HepG2 (cell line): ENCODE results near the gene UGT2B28. TPM values are rescaled to one million over a fixed set of nuclear protein-coding genes. Genes with fewer than 3 reads are reported as not detected.
"Not testable (repeated sequence)": the region's sequence is repeated elsewhere in the genome, so short reads cannot be mapped to it uniquely, and the experiment has no call there.

Experiments used
- ATAC-seq: fragments of 200-7000 bp; cut with Tn5 transposase; 3 replicates; pipeline ENCODE4 v1.9.1; 2020; ENCODE audit warnings: mild to moderate bottlenecking, moderate library complexity
- BruUV-seq: library from RNA; stranded (reverse); fragments of 400-500 nt; replicated peaks from 2 replicates; lab custom pipeline; 2021; lab: Mats Ljungman, UMichigan
- CTCF ChIA-PET: fragments of 300-600 bp; formaldehyde crosslinking; extraction: SDS; loops from one replicate; lab custom pipeline; 2021; ENCODE audit warnings: low total read pairs, inconsistent platforms, low intra/inter-chr PET ratio; lab: Yijun Ruan, JAX
- POLR2A ChIA-PET: fragments of 350-600 bp; sonication (Branson Sonifier 250); formaldehyde crosslinking; loops from one replicate; lab custom pipeline; 2020; ENCODE audit warnings: antibody characterized with exemption, inconsistent platforms; lab: Yijun Ruan, JAX
- DNase-seq: peaks from one replicate; pipeline ENCODE4 v3.0.0-alpha.2; 2015; ENCODE audit warnings: low spot score
- FAIRE-seq: peaks from 3 replicates; lab custom pipeline; 2011; peaks lifted over from hg19 to GRCh38; lab: Jason Lieb, UNC
- H2AFZ ChIP-seq: one replicate; pipeline ENCODE4 v1.6.1; 2011; ENCODE audit warnings: low read length, inconsistent platforms
- H3K27ac ChIP-seq: fragments of 300-600 bp; 3 replicates; pipeline ENCODE4 v1.8.0; 2011; ENCODE audit warnings: mixed run types, mild to moderate bottlenecking, mixed read lengths, low read length, inconsistent platforms; ENCODE audit not compliant: insufficient read depth; ENCODE audit errors: extremely low read length
- H3K27me3 ChIP-seq, 2 experiments: fragments of 200-600 bp in 1 of 2; 2 replicates in 1 of 2; 3 replicates in 1 of 2; pipeline versions ENCODE4 v1.6.0 to v1.8.0; 2011; ENCODE audit warnings: low read length in 2 of 2, mild to moderate bottlenecking in 2 of 2, moderate library complexity in 2 of 2, inconsistent platforms in 1 of 2; ENCODE audit not compliant: insufficient read depth in 2 of 2, control insufficient read depth in 1 of 2
- H3K36me3 ChIP-seq, 2 experiments: fragments of 200-600 bp in 1 of 2; replicated peaks in 1 of 2; 2 replicates in 1 of 2; 3 replicates in 1 of 2; pipeline versions ENCODE4 v1.5.1 to v1.8.0; 2011; ENCODE audit warnings: low read length in 2 of 2, inconsistent platforms in 1 of 2; ENCODE audit not compliant: insufficient read depth in 2 of 2, control insufficient read depth in 1 of 2
- H3K4me1 ChIP-seq: 2 replicates; pipeline ENCODE4 v1.5.1; 2012; ENCODE audit warnings: low read length, inconsistent platforms; ENCODE audit not compliant: insufficient read depth
- H3K4me2 ChIP-seq: 2 replicates; pipeline ENCODE4 v1.6.0; 2011; ENCODE audit warnings: low read depth, low read length, inconsistent platforms
- H3K4me3 ChIP-seq, 3 experiments: fragments of 200-600 bp in 1 of 3; sonication (generic), shearing (Covaris generic) in 1 of 3; replicated peaks in 1 of 3; 2 replicates each; pipeline ENCODE4 v1.5.1; 2011 to 2016; ENCODE audit warnings: low read length in 3 of 3, inconsistent platforms in 2 of 3, low read depth in 2 of 3, mild to moderate bottlenecking in 2 of 3, control low read depth in 1 of 3, mixed read lengths in 1 of 3; ENCODE audit not compliant: insufficient read depth in 1 of 3
- H3K79me2 ChIP-seq: one replicate; pipeline ENCODE4 v1.6.1; 2011; ENCODE audit warnings: low read length, inconsistent platforms; ENCODE audit not compliant: insufficient read depth
- H3K9ac ChIP-seq: 2 replicates; pipeline ENCODE4 v1.6.0; 2011; ENCODE audit warnings: mild to moderate bottlenecking, low read depth, low read length, inconsistent platforms; ENCODE audit not compliant: insufficient read depth
- H3K9me3 ChIP-seq: 2 replicates; pipeline ENCODE4 v1.5.1; 2012; ENCODE audit warnings: mild to moderate bottlenecking, low read length
- H4K20me1 ChIP-seq: 2 replicates; pipeline ENCODE4 v1.6.0; 2011; ENCODE audit warnings: inconsistent platforms, mild to moderate bottlenecking, low read length, moderate library complexity; ENCODE audit not compliant: insufficient read depth
- BCL3 ChIP-seq: sonication (generic); formaldehyde crosslinking; IDR thresholded peaks from 2 replicates; pipeline ENCODE4 v1.5.1; 2020; ENCODE audit warnings: mild to moderate bottlenecking, missing genetic modification reagents, moderate library complexity
- SMC3 ChIP-seq: IDR thresholded peaks from 2 replicates; pipeline ENCODE4 v1.6.1; 2011; ENCODE audit warnings: low read length, improper control_type of control experiment
- ZC3H4 ChIP-seq: sonication (generic); formaldehyde crosslinking; IDR thresholded peaks from 2 replicates; pipeline ENCODE4 v1.4.0; 2020; ENCODE audit warnings: missing genetic modification reagents, borderline replicate concordance
- ZNF572 ChIP-seq: sonication (generic); formaldehyde crosslinking; IDR thresholded peaks from 2 replicates; pipeline ENCODE4 v1.5.1; 2020; ENCODE audit warnings: mild to moderate bottlenecking, missing genetic modification reagents
- WGBS: methylation state at CpG from one replicate; pipeline ENCODE4 v1.1.6; 2017; ENCODE audit warnings: low lambda C conversion rate; 5-methylcytosine and 5-hydroxymethylcytosine counted together
- in situ Hi-C: cut with HindIII; loops from 2 replicates; pipeline ENCODE4 v1.10.0; 2017; ENCODE audit warnings: low pct_unique_long_range_greater_than_20kb; ENCODE audit not compliant: extremely low pct_ligation_motif_present
- intact Hi-C: fragments of 100-400 bp; cut with micrococcal nuclease; formaldehyde crosslinking; loops from one replicate; pipeline ENCODE4 v1.10.0; 2022; ENCODE audit not compliant: unreplicated experiment
- polyA plus RNA-seq, 8 experiments: library from polyadenylated mRNA; depleted of rRNA in 3 of 8; stranded (reverse) in 7 of 8; unstranded in 1 of 8; fragments of >200 nt; fragmentation: Illumina TruSeq in 4 of 8; extraction: Trizol in 4 of 8; gene quantifications; 2 replicates each; pipeline versions ENCODE4 v1.2.1 to v1.2.3, GENCODE V29; 2011 to 2016; ENCODE audit warnings: low read depth in 4 of 8, missing spikeins in 1 of 8, mixed read lengths in 1 of 8; ENCODE audit not compliant: insufficient read depth in 1 of 8
- total RNA-seq, 5 experiments: library from RNA; depleted of rRNA; stranded (reverse); fragments of >200 nt; fragmentation: Illumina TruSeq; extraction: Trizol; gene quantifications; 2 replicates each; pipeline ENCODE4 v1.2.3, GENCODE V29; 2016; ENCODE audit warnings: low read depth in 1 of 5

The UGT2B28 gene
- total and polyA plus RNA-seq, 2 of the 13 experiments (the other 11 are each of a cell fraction or from before 2014, with no cell fraction given) = not detected

GRCh38 chr4:69330345-69331047 is 50.2 kb downstream of the UGT2B28 start:
- BruUV-seq = no TSS peak

GRCh38 chr4:69331304-69331703 is 51.0 kb downstream of the UGT2B28 start:
- H3K79me2 ChIP-seq, H3K36me3 ChIP-seq, H3K9me3 ChIP-seq, H4K20me1 ChIP-seq, H3K4me3 ChIP-seq, H3K4me2 ChIP-seq, H3K27ac ChIP-seq, H3K4me1 ChIP-seq, in situ Hi-C loops, H3K9ac ChIP-seq, BruUV-seq, CTCF ChIA-PET, DNase-seq, intact Hi-C loops, H3K27me3 ChIP-seq, H2AFZ ChIP-seq, POLR2A ChIA-PET: not testable (repeated sequence)
- 4% methylated on average over 2 of the region's 2 CpGs for WGBS
- peak; percentile 21 for FAIRE-seq
- ATAC-seq = peak; percentile 89

More at GRCh38 chr4:69330345-69331047, 50.2 kb downstream of the UGT2B28 start:
- no peaks in the 10 kb centered on the region for H3K9me3 ChIP-seq
- TF ChIP-seq SMC3 (no peak), ZC3H4 (no peak), ZNF572 (no peak), BCL3 (CRISPR knock-in tag) (no peak)
- TF ChIP-seq, all 625 proteins: peak for 0
- Histone ChIP-seq H3K4me1 (no peaks in the 10 kb centered on the region), H3K79me2 (no peaks in the 10 kb centered on the region), H3K36me3 (no peaks in the 10 kb centered on the region), H3K27me3 (no peaks in the 10 kb centered on the region), H3K9ac (no peak overlapping the region), H4K20me1 (no peaks in the 10 kb centered on the region), H3K4me3 (no peak overlapping the region), H2AFZ (no peak overlapping the region), H3K27ac (no peak overlapping the region), H3K4me2 (no peak overlapping the region)
- ChIA-PET POLR2A (no interaction called here), CTCF (no interaction called here)
- 76% methylated on average over 4 of the region's 4 CpGs for WGBS
- ATAC-seq (no peak), FAIRE-seq (no peak), DNase-seq (no peak)
- intact Hi-C loops = no loop called here
- in situ Hi-C loops = no loop called here
